ENCODE results near the gene LRBA.
"Not testable (repeated sequence)": the region's sequence is repeated elsewhere in the genome, so short reads cannot be mapped to it uniquely, and the experiment has no call there.

The LRBA gene

DNA sequence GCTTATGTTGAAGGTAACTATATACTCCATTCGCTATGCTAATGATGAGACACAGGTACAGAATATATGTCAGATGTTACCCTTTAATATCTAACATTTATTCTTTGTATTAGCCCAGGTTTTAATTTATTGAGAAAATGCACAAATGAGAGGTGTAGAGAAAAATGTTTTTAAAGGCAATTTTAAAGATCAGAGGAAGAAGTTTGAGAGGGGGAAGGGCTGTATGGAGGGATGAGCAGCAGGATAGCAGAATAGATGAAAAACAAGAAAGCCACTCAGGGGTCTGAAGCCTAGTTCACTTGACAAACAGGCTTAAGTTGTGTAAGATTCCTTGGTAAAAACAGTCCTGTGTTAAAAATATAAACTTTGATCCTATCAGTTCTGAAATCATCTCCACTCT is 429.5 kb downstream of the LRBA start:
- no peak for DNase-seq (ENCODE audit: low read depth)

DNA sequence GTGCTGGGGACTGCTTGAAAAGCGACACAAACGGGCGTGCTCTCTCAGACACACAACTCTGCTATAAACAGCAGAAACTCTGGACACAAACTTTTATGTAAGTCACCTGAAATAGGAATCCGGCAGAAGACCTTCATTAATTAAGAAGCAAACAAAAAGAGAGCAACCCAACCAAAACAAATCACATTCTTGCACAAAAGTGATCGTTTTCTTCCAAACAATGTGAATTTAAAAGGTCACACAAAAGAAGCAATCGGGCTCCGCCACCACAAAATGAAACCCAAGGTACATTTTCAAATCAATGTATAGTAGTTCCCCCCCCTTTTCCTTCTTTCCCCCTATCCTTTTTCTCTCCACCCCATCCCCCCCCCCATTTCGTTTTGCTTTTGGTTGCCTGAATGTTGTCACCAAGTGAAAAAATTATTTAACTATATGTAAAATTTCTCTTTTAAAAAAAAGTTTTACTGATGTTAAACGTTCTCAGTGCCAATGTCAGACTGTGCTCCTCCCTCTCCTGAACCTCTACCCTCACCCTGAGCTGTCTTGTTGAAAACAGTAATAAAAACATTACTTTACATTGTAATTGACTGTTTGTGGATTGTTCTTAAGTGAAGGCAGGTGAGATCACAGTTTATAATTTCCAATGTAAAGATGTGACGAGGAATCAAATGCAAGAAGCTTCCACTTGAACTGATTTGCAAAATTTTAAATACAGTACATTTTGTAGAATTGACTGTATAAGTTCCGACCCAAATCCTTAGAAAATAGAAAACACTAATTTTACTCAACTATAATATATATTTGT is 430.8 kb downstream of the LRBA start:
- DNase-seq (ENCODE audit: low read depth), result no peak

DNA sequence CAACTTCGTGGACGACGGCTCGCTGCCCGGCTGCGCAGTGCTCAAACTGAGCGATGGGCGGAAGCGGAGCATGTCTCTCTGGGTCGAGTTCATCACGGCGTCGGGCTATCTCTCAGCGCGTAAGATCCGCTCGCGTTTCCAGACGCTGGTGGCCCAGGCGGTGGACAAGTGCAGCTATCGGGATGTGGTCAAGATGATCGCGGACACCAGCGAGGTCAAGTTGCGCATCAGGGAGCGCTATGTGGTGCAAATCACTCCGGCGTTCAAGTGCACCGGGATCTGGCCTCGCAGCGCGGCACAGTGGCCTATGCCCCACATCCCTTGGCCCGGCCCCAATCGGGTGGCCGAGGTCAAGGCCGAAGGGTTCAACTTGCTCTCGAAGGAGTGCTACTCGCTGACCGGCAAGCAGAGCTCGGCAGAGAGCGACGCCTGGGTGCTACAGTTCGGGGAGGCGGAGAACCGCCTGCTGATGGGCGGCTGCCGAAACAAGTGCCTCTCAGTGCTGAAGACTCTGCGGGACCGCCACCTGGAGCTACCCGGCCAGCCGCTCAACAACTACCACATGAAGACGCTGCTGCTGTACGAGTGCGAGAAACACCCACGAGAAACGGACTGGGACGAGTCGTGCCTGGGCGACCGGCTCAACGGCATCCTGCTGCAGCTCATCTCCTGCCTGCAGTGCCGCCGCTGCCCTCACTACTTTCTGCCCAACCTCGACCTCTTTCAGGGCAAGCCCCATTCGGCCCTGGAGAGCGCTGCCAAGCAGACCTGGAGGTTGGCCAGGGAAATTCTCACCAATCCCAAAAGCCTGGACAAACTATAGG is 431.6 kb downstream of the LRBA start:
- no peak for DNase-seq (ENCODE audit: low read depth)

DNA sequence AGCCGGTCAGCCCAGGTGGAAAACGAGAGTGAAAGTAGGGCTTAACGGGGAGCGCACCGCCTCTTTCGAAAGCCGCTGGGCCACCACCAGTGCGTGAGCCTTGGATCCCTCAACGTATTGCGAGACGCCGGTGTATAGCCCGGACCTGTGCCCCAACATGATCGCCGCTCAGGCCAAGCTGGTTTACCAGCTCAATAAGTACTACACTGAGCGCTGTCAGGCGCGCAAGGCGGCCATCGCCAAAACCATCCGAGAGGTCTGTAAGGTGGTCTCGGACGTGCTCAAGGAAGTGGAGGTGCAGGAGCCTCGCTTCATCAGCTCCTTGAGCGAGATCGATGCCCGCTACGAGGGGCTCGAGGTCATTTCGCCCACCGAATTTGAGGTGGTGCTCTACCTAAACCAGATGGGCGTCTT is 432.2 kb downstream of the LRBA start:
- no peak for DNase-seq (ENCODE audit: low read depth)

DNA sequence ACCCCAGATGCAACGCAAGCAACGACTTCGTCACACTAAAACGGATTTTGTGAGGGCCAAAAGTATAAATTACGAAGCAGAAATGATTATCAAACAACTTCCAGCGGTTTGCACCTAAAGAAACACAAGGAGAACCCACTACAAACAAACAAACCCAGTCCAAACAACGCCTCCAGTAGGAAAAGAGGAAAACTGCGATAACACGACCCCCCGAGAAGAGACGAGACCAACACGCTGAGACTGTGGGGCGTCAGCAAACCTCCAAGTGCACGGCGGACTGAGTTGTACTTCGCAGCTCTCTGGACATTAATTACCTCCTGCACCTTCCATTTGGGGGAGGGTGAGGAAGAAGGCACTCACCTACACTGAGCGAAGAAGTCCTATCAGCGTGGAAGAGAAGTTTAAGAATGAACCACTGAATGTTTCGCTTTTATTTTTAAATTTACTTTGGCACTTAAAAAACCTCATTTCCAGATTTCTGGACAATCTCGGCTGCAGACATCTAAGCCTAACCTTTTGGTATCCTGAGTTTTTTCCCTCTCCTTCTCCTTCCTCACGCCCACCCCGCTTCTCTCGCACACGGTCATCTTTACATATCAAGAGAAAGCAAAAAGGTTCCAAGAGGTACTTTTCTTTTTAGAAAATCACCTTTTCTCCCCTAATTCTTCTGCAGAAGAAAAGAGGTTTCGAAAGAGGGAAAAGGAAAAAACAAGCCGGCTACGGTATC is 432.8 kb downstream of the LRBA start, which contains the start of gene MAB21L2:
MAB21L2 (plus strand) TSS at position 6 of the 727 bp plus-strand sequence. CDS start 879 bp downstream, outside the sequence.
- no peak for DNase-seq (ENCODE audit: low read depth)

GRCh38 chr4:150581641-150582051 is 433.4 kb downstream of the LRBA start:
- peak; percentile 85 for DNase-seq (ENCODE audit: low read depth)

GRCh38 chr4:150581056-150581605 is 434.0 kb downstream of the LRBA start:
- no peak for DNase-seq (ENCODE audit: low read depth)

- DNase-seq (ENCODE audit: low read depth), result no peak
Measured at GRCh38 chr4:150580306-150580705, 434.8 kb downstream of the LRBA start.

DNA sequence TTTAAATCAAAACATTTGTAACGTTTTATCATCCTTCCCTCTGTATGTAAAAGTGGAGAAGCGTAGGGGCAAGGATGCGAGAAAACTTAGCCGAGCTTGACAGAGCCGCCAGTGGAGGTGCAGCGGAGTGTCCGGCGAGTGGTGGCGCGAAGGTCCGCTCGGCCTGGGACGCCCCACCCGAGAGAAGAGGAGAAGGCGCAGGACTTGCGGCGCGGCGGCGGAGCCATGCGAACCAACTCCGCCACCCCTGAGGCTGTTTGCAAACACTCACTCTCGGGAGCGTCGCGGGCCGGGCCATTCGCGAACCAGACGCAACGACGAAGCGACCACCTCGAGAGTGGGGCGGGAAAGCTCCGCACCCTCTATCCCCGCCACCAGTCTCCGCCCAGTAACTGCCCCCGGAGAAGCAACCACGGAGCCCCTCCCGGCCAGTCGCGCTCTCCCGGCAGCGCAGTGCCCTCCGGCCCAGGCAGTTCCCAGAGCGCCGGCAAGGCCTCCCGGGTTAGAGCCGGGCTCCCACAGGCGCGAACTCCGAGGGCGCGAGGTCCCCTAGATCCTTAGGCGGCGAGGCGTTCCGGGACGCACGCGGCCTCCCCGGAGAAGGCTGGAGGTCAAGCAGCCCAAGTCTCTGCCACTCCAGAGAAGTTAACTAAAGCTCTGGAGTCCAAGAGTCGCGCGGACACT is 435.4 kb downstream of the LRBA start:
- no peak for DNase-seq (ENCODE audit: low read depth)

- DNase-seq (ENCODE audit: low read depth), result no peak
Measured at GRCh38 chr4:150578745-150579501, 436.2 kb downstream of the LRBA start.

GRCh38 chr4:150577796-150578195 is 437.3 kb downstream of the LRBA start:
- no peak for DNase-seq (ENCODE audit: low read depth)

- DNase-seq (ENCODE audit: low read depth), result no peak
Measured at GRCh38 chr4:150574678-150575077, 440.4 kb downstream of the LRBA start.

DNA sequence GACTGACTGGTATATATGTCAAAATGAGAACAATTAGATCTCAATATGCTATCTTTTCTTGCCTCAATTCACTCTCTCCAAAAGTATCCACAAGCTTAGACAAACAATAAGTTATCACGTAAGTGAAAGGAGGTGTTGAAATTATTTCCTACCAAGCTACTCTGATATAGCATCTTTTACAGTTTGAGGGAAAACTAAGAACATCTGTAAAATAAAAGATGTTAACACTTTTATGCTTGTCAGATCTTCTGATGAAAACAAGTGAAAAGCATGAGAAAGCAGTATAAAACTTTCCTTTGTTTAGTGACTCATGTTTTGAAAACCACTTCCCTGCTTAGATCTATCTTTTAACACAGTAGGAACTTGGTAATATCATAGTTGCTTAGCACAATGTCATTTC is 441.6 kb downstream of the LRBA start:
- no peak for DNase-seq (ENCODE audit: low read depth)

- no peak for DNase-seq (ENCODE audit: low read depth)
Measured at GRCh38 chr4:150572704-150573504, 442.2 kb downstream of the LRBA start.

DNA sequence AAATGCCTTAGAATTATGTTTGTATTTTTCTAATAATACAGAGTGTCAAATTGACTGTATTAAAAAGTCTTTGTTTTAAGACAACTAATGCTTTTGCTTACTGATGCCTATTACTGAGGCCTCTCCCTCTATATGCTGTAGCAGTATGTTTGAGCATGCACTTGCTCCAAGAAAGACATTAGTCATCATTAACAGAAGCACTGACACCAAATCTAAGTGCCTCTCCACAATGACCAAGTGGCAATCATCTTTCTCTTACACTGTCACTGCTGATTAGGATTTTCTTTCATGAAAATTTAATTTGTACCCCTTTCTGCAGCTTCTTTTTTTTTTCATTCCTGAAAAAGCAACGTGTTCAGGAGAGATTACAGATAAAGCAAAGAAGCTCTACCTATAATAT is 444.2 kb downstream of the LRBA start:
- DNase-seq (ENCODE audit: low read depth), result no peak

GRCh38 chr4:150569998-150570535 is 445.0 kb downstream of the LRBA start:
- no peak for DNase-seq (ENCODE audit: low read depth)

GRCh38 chr4:150569384-150569987 is 445.6 kb downstream of the LRBA start:
- peak; percentile 82 for DNase-seq (ENCODE audit: low read depth)

DNA sequence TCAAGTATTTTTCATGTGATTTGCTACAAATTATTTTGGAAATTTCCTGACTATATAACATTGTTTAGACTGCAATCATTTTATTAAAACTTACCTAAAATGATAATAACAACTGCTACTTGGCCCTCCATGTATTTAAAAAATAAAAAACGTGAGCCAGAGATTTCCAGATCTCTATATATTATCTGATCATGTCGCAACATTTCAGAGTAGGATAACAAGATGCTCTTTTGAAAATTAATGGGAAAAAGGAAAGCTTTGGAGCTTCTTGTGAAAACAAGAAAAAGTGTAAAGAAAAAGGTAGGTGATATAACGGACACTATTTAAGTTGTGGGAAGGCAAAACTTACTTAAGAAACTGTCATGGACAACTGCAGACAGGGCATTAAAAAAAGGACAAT is 448.0 kb downstream of the LRBA start:
- no peak for DNase-seq (ENCODE audit: low read depth)

- DNase-seq (ENCODE audit: low read depth), result not testable (repeated sequence)
Measured at GRCh38 chr4:150564967-150565366, 450.1 kb downstream of the LRBA start.

All from non-pigmented ciliary epithelial cell (primary cell).